Measurements from ENCODE around the gene HELT.
"Not testable (repeated sequence)": the region's sequence is repeated elsewhere in the genome, so short reads cannot be mapped to it uniquely, and the experiment has no call there.

Gene HELT, protein sequence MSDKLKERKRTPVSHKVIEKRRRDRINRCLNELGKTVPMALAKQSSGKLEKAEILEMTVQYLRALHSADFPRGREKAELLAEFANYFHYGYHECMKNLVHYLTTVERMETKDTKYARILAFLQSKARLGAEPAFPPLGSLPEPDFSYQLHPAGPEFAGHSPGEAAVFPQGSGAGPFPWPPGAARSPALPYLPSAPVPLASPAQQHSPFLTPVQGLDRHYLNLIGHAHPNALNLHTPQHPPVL

DNA sequence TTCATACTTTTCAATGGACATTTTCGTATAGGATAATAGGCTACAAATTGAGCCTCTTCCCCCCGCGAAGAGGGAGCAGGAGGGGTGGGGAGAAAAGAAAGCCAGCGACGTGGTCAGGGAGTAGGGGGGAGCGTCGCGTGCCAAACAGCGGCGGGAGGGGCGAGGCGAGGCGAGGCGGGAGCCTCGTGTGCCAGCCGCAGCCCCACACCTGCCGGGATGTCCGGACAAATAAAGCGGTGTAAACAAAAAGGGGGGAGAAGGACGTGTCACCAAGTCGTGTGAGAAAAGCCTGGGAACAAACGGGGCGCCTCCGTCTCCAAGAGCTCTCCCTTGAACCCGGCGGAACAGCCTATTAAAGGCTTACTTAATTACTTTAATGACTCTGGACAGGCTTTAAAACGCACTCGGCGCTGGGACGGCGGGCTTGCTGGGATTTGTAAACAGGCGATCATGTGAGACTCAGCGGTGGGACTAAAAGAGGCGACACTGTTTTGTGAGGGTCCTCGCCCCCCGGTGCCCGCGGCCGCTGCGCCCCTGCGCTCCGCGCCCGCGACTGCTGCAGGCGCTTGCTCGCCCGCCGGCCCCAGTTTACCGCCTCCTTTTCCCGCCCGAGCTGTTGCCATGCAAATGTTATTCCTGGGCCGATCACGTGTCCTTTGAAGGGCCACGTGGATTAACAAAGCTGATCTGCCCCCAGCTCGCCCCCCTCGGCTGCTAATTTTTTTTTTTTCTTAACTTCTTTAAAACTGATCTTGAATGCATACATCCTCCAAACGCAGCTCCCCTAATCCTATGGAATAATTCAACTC lies at the start of gene HELT:
Gene HELT, plus strand, starts transcription at position 527 of the 809 bp plus-strand sequence. CDS start 439 bp downstream, outside the sequence.
- no peak for DNase-seq (ENCODE audit: low read depth)

DNA sequence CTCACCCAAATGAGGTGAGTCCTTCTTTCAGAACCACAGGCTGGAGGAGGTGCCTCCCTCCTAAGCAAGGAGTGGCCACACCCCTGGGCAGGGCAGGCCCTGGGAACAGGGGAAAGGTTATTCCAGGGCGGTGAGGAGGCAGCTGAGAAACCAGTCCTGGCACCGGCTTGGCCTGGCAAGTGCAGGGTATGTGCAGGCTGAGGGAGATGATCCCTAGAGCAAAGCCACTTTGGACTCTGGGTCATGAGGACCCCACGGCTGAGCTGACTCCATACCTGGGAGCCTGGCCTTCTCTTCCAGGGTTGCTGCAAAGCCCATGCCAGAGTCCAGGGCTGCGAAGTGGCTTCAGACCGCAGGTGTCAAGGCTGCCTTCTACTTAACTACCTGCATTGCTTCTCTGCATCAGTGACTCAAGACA lies 49.5 kb upstream of the HELT start:
- no peak for DNase-seq (ENCODE audit: low read depth)

DNA sequence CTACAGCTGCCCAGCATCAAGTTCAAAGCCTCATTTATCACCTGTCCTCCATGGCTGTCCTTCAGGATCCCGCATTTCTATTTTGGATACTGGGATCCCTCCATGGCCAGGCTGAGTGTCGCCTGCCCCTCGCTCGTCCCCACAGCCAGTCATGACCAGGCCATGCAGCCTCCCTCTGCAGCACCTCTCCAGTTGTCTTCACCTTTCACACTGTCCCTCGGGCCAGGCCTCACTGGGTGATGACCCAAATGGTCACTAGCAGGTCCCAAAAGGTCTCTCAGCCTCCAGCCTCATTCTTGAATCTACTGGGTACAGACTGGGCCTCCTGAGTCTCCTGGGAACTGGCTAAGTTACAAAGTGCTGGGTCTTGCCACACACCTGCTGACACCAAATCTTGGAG lies 48.7 kb upstream of the HELT start:
- no peak for DNase-seq (ENCODE audit: low read depth)

DNA sequence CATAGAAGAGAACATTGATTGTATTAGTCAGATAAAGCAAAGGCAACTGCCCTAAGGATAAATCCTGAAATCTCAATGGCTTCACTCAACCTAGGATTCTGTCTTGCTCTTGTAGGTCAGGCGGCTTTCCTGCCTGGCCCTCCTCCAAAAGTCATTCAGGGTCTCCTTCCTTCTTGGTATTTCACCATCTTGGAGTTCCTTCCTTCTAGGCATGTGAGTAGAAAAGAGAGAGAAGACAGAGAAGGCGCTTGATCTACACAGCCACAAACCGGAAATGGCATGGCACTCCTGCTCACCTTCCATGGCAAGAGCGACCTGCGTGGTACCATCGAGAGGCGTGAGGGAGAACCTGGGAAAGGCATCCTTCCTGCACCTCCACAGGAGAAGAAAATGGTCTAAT lies 45.3 kb upstream of the HELT start:
- no peak for DNase-seq (ENCODE audit: low read depth)

DNA sequence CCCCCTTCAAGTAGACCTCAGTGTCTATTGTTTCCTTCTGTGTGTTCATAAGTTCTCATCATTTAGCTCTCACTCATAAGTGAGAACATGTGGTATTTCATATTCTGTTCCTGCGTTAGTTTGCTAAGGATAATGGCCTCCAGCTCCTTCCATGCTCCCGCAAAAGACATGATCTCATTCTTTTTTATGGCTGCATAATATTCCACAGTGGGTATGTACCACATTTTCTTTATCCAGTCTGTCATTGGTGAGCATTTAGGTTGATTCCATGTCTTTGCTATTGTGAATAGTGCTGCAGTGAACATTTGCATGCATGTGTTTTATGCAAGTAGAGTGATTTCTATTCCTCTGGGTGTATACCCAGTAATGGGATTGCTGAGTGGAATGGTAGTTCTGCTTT lies 41.9 kb upstream of the HELT start:
- DNase-seq (ENCODE audit: low read depth) = not testable (repeated sequence)

DNA sequence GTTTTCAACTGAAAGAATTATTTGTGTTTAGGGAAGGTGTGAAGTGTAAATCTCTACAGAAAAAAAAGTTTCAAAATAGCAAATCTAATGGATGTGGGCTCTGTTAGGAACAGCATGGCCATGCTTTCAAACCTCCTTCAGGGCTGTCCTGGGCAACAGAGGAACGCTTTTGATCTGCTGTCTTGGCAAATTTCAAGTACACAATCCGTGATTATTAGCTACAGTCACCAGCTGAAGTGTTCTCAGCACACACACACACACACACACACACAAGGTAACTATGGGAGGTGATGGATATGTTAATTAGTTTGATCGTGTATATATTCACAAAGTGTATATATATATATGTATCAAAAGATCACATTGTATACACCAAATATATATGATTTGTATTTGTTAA lies 40.5 kb upstream of the HELT start:
- DNase-seq (ENCODE audit: low read depth) = no peak

DNA sequence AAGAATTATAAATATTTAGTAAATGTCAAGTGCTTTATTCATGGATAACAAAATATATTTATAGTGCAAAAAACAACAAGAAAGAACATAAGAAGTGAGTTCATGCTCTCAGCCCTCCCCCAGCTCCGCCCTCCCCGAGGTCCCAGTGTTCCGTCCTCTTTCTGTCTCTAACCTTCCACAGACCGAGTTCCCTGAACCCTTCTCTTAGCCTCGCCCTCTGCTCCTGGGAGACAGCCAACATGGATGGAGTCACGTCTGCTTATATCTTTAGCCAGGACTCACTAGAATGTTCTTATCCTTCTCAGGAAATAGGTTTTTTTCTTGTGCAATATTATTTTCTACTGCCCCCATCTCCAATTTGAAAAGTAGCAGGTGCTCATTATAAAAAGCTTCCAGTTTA lies 40.1 kb upstream of the HELT start:
- no peak for DNase-seq (ENCODE audit: low read depth)

DNA sequence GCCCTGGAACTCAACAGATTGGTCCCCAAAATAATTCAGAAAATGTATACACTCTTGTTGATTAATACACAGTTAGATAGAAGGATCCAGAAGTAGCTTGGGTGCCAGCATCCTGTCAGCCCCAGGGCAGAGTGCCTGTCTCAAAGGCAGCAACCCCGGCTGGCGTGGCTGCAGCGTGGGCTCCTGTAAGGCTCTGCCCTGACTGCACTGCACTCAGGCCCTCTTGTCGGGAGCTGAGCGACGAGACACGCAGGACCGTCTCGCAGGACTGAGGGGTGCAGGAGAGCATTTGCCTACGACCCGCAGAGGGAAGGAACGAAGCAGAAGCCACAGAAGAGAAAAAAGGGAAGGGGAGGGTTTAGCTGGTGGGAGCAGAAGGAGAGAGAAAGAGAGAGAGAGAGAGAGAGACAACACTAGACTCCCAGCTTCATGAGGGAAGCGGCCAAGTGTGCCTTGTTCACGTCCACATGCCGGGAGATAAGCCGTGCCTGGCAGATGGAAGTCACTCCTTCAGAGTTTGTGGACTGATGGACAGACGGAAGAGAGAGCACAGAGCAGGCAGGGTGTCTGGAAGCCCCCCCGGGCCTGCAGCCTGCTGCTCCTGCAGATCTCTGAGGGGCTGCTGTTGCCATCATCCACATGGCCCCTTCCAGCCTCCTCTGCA lies 38.7 kb upstream of the HELT start:
- DNase-seq (ENCODE audit: low read depth) = no peak

DNA sequence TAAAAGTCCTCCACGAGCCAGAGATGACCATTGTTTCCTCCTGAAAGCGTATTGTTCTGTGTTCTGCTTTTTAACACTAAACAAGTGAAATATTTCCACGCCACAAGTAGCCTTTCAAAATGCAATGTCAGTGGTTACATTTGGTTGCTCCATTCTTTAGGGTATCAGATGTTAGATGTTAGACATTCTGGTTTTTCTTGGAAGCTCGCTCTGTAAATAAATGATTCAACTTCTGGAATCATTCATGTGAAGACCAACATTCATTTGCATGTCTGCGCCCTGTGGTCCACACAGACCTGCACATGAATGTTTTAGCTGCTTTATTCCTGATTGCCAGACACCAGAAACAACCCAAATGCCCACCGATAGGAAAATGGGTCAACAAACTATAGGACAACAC lies 38.0 kb upstream of the HELT start:
- no peak for DNase-seq (ENCODE audit: low read depth)

DNA sequence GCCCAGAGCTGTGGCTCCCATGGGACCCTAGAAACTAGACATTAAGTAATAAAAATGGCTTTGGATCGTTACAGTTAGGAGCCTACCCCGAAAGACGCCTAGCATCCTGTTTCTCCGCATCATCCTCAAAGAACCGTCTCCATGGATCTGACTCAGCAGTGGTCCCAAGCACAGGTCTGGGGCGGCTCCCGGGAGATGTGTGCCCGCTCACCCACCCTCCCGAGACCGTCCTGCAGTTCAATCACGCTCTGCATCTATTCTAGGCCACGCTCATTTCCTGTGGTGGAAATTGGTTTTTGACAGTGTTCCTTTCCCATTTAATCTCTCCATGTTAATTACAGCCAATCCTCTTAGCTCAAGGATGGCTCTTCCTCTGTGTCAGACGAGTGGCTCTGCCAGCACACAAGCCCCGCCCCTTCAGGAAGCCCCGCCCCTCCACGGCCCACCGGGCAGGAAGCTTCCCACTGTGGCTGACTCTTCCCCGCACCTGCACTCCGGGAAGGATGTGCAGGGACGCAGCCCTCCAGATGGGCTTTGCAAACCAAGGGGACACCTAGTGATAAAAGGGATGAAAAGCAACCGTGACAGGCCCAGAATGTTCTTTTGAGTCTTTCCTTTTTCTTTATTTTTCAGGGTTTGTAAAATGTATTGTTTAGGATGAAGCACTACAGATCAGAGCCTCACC lies 34.5 kb upstream of the HELT start:
- DNase-seq (ENCODE audit: low read depth) = peak; percentile 55

DNA sequence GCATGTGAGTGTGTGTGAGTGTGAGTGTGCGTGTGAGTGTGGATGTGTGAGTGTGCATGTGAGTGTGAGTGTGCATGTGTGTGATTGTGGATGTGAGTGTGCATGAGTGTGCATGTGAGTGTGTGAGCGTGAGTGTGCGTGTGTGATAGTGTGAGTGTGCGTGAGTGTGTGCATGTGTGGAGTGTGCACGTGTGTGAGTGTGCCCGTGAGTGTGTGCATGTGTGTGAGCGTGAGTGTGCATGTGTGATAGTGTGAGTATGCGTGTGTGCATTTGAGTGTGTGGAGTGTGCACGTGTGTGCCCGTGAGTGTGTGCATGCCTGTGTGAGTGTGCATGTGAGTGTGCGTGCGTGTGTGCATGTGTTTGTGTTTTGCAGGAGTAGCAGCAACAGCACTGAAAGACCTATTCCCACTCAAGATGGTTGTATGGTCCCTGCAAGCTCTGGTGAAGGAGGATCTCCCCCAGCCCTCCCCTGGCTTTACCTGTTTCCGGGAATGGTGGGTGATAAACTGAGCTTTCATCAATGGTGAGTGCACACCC lies 30.7 kb upstream of the HELT start:
- DNase-seq (ENCODE audit: low read depth) = no peak

DNA sequence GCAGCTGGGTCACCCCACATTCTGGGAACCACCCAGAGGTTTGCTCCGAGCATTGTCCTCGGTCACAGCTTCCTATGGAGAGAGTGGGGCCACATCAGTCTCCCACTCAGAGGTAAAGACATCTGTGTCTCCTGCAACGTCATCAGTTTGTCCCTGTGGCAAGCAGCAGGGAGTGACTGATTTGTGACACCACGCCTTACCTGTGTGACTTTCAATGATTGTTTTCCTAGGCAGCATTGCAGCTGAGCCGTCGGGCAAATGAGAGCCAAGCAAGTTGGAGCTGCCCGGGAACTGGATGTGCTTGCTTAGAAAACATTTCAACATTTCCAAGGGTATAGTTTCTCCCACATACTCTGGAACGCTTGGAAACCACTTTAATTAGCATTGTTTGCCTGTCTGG lies 29.7 kb upstream of the HELT start:
- DNase-seq (ENCODE audit: low read depth) = no peak

DNA sequence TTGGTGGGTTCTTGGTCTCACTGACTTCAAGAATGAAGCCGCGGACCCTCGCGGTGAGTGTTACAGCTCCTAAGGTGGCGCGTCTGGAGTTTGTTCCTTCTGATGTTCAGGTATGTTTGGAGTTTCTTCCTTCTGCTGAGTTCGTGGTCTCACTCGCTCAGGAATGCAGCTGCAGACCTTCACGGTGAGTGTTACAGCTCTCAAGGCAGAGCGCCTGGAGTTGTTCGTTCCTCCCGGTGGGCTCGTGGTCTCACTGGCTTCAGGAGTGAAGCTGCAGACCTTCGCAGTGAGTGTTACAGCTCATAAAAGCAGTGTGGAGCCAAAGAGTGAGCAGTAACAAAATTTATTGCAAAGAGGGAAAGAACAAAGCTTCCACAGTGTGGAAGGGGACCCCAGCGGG lies 29.0 kb upstream of the HELT start:
- not testable (repeated sequence) for DNase-seq (ENCODE audit: low read depth)

DNA sequence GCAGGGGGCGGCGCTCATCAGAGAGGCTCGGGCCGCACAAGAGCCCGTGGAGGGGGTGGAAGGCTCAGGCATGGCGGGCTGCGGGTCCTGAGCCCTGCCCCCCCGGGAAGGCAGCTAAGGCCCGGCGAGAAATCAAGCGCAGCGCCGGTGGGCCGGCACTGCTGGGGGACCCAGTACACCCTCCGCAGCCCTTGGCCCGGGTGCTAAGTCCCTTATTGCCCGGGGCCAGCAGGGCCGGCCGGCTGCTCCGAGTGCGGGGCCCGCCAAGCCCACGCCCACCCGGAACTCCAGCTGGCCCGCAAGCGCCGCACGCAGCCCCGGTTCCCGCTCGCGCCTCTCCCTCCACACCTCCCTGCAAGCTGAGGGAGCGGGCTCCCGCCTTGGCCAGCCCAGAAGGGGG lies 28.2 kb upstream of the HELT start:
- DNase-seq (ENCODE audit: low read depth) = not testable (repeated sequence)

DNA sequence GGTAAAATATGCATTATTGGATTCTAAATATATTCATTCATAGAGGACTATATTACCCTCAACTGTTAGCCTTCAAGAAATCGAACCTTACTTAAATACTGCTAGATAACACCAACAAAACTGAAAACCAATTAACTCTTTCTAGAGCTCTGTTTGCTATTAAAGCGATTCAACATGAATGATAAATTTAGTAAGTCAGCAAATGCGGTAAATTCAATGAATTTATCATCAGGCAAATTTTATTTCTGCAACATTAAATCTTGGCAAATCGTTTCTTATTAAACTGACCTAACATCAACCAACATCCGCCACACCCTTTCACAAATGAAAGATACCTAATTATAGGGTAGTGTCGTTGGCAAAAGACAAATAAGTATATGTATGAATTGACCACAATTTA lies 26.4 kb upstream of the HELT start:
- no peak for DNase-seq (ENCODE audit: low read depth)

DNA sequence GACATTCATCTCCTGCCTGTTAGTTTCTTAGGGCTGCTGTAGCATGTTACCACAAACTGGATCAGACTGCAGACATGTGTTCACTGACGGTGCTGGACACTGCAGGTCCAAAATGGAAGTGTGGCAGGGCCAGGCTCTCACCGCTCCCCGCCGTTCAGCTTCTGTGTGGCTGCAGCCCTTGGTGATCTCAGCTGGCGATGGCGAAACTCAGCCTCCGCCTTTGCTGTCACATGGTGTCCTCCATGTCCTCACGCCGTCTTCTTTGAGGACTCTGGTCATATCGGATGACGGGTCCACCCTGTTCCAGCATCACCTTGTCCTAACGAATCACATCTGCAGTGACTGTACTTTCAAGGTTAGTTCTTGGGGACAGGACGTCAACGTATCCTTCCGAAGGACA lies 25.9 kb upstream of the HELT start:
- no peak for DNase-seq (ENCODE audit: low read depth)

DNA sequence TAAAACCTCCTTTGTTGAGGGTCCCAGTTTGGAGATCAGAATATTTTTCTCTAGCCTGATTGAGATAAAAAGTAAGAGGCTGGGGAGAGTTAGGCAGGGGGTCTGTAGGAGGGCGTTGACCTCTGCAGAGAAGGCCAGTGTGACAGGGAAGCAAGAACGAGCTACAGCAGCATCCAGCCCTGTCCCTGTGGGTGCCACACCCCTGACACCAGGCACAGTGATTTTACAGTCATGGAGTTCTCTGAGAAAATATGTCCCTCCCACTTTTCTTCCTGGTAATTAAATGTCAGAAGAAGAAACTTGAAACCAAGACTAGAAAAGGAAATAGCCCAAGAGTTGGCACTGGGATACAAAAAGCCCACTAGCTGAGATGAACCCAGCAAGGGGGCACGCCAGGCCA lies 25.0 kb upstream of the HELT start:
- no peak for DNase-seq (ENCODE audit: low read depth)

DNA sequence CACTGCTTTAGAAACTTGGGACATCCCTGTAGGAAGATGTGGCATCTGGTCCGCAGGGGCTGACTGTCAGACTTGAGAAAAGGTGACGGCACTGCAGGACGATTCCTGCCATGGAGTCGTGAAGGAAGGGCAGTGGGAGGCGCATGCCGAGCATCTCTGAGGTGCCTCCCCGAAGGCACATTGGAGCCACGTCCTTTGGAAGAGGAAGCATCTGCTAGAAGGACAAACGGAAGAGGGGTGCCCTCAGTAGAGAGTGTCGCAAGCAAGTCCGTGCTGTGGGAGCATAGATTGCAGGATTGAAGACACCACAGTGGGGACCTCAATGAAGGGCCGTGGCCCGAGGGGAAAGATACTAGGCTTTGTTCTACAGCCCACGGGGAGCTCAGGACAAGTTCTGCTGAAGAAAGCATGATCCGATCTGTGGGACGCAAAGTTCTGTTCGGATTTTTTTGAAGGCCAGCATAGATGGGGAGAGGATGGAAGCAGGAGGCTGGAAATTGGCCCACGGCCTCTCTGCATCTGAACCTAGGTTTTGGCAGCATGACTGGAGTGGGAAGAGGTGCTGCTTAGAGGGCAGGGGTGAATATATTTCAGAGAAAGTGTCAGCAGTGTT lies 24.2 kb upstream of the HELT start:
- no peak for DNase-seq (ENCODE audit: low read depth)

DNA sequence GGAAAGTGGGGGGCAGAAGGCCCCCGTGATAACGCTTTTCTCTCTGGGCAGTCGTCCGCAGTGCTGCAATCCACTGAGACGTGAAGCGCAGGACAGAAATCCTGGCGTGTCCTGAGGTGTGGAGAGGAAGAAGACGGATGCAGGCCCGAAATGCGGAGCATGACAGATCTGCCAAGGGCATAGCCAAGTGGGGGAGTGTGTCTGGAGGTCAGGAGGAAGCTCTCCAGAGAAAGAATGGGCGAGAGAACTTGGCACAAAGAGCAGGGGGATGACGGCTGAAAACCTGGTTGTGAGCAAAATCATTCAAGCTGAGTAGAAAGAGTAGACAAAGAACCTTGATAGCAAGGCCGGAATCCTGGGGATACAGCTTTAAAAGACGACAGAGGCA lies 23.7 kb upstream of the HELT start:
- no peak for DNase-seq (ENCODE audit: low read depth)

DNA sequence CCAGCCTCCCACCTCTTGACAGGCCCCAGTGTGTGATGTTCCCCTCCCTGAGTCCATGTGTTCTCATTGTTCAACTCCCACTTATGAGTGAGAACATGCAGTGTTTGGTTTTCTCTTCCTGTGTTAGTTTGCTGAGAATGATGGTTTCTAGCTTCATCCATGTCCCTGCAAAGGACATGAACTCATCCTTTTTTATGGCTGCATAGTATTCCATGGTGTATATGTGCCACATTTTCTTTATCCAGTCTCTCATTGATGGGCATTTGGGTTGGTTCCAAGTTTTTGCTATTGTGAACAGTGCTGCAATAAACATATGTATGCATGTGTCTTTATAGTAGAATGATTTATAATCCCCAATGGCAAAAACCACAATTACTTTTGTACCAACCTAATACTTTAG lies 20.6 kb upstream of the HELT start:
- not testable (repeated sequence) for DNase-seq (ENCODE audit: low read depth)

DNA sequence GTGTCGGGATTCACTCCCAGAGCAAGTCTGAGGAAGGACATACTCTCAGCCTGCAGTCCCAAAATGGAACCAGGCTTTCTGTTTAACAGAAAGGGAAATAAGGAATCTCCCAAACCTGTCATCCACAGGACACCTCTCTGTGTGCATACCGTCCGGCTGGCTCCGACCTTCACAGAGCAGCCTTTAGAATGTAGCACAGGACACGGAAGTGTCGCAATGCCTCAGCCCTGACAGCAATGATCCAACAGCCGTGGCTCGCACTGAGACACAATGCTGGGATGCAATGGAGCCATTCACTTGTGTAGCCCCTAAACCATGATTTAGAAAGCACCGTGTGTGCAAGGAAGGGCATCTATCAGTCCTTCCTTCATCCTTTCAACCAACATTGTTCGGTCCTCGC lies 15.5 kb upstream of the HELT start:
- DNase-seq (ENCODE audit: low read depth) = no peak
